ENCODE data around the gene JAM3.

- TF ChIP-seq CTCF (conservative IDR thresholded peaks at IDR 0.05; ENCODE audit: low read depth, low read length) (no peak), EZH2 (IDR thresholded peaks at IDR 0.05; ENCODE audit: low read length, unreplicated experiment) (no peak), EZH2phosphoT487 (IDR thresholded peaks at IDR 0.05; ENCODE audit: borderline replicate concordance, low read length) (no peak)
Observed at GRCh38 chr11:134032043-134032442, 36.8 kb upstream of the JAM3 start.
